Stomach (tissue), 9 donors: ENCODE data around the gene PYDC2. TPM values are rescaled to one million over a fixed set of nuclear protein-coding genes. Genes with fewer than 3 reads are reported as not detected.

Source experiments
- DNase-seq, 2 donors: peaks; one replicate each; pipeline versions ENCODE4 v3.0.0 to v3.0.0-alpha.2; 2013 to 2019
- H3K27ac ChIP-seq, 5 donors: fragments of 200-600 bp in 4 of 5; sonication (generic) in 4 of 5; one replicate each; pipeline ENCODE4 v1.5.1; 2013 to 2019; ENCODE audit warnings: mild to moderate bottlenecking in 1 of 5, moderate library complexity in 1 of 5
- H3K27me3 ChIP-seq, 3 donors: fragments of 200-600 bp; sonication (generic); one replicate each; pipeline ENCODE4 v1.5.1; 2017 to 2019; ENCODE audit warnings: mixed run types in 1 of 3
- H3K36me3 ChIP-seq, 4 donors: fragments of 200-600 bp; sonication (generic); 1 replicate in 3 of 4; 2 replicates in 1 of 4; pipeline ENCODE4 v1.5.1; 2016 to 2019
- H3K4me1 ChIP-seq, 4 donors: fragments of 200-600 bp; sonication (generic); one replicate each; pipeline ENCODE4 v1.5.1; 2016 to 2019
- H3K4me3 ChIP-seq, 4 donors: fragments of 200-600 bp; sonication (generic) in 3 of 4; one replicate each; pipeline ENCODE4 v1.5.1; 2016 to 2019; ENCODE audit warnings: mild to moderate bottlenecking in 1 of 4
- H3K9me3 ChIP-seq, 4 donors: fragments of 200-600 bp; sonication (generic); one replicate each; pipeline ENCODE4 v1.5.1; 2016 to 2019
- CTCF ChIP-seq, 7 experiments: fragments of 450-650 bp in 4 of 7; fragments of 200-600 bp in 3 of 7; sonication (generic) in 3 of 7; IDR thresholded peaks; one replicate each; pipeline ENCODE4 v1.5.1; 2016 to 2019; ENCODE audit warnings: antibody characterized with exemption in 7 of 7, control low read depth in 2 of 7, mild to moderate bottlenecking in 1 of 7
- EP300 ChIP-seq: sonication (generic); formaldehyde crosslinking; IDR thresholded peaks from one replicate; pipeline ENCODE4 v1.6.1; 2017; ENCODE audit warnings: antibody characterized with exemption
- POLR2A ChIP-seq, 4 donors: fragments of 450-650 bp; IDR thresholded peaks; one replicate each; pipeline ENCODE4 v1.6.1; 2016; ENCODE audit warnings: antibody characterized with exemption in 4 of 4, control low read depth in 2 of 4, mild to moderate bottlenecking in 1 of 4, moderate library complexity in 1 of 4
- POLR2AphosphoS5 ChIP-seq, 3 donors: sonication (generic); formaldehyde crosslinking; IDR thresholded peaks; one replicate each; pipeline ENCODE4 v1.6.1; 2016; ENCODE audit warnings: antibody characterized with exemption in 3 of 3
- WGBS, 5 donors: extraction: QIAGEN DNeasy Blood & Tissue Kit in 3 of 5; methylation state at CpG; one replicate each; pipeline versions ENCODE4 v1.1.5 to v1.1.7; 2013 to 2018; 5-methylcytosine and 5-hydroxymethylcytosine counted together
- intact Hi-C: fragments of 100-400 bp; cut with DNase I; formaldehyde crosslinking; loops from one replicate; pipeline ENCODE4 v1.15.1; 2023; ENCODE audit warnings: low total_unique reads
- polyA plus RNA-seq, 3 donors: library from polyadenylated mRNA; stranded (reverse); fragments of 200-250 nt; gene quantifications; one replicate each; pipeline ENCODE4 v1.2.3, GENCODE V29; 2013
- total RNA-seq, 5 donors: library from RNA; depleted of rRNA; stranded (reverse); fragments of >200 nt; gene quantifications; one replicate each; pipeline versions ENCODE4 v1.1.0 to v1.2.3, GENCODE V29; 2014 to 2016
- donor health status: healthy with polysubstance abuse.
- donor health status: Bipolar disorder and iron deficiency.
- donor health status: healthy.

PYDC2 gene
- total and polyA plus RNA-seq, 8 donors: not detected

- no peak for DNase-seq
- Histone ChIP-seq H3K27ac (no peak overlapping the region), H3K4me3 (no peak overlapping the region), H3K27me3 (no peaks in the 10 kb centered on the region), H3K36me3 (no peaks in the 10 kb centered on the region), H3K4me1 (no peaks in the 10 kb centered on the region), H3K9me3 (no peaks in the 10 kb centered on the region)
- no peak for TF ChIP-seq POLR2AphosphoS5 (IDR thresholded peaks at IDR 0.05)
- intact Hi-C loops: loop anchor here (10.0 kb wide), 1 partner anchor 1027 kb away; no protein-coding TSS in a partner anchor
- WGBS, 5 donors: 55 to 70% (median 65%) methylated on average over 6 of the region's 6 CpGs
These were observed 43.6 kb upstream of the PYDC2 start for GRCh38 chr3:191417457-191417729.

GRCh38 chr3:191420771-191421170 is 40.2 kb upstream of the PYDC2 start:
- H3K4me1 ChIP-seq: no peaks in the 10 kb centered on the region
- H3K36me3 ChIP-seq: no peaks in the 10 kb centered on the region
- no peak overlapping the region for H3K4me3 ChIP-seq
- no peak overlapping the region for H3K27ac ChIP-seq
- TF ChIP-seq EP300: no peak
- TF ChIP-seq POLR2AphosphoS5 (IDR thresholded peaks at IDR 0.05): no peak
- TF ChIP-seq CTCF (IDR thresholded peaks at IDR 0.05): no peak
- TF ChIP-seq POLR2A (IDR thresholded peaks at IDR 0.05): no peak
- DNase-seq: no peak
- WGBS, 5 donors: 81 to 88% (median 85%) methylated on average over 2 of the region's 2 CpGs
- H3K9me3 ChIP-seq: no peaks in the 10 kb centered on the region
- intact Hi-C loops: no loop called here
- H3K27me3 ChIP-seq: no peaks in the 10 kb centered on the region

- Histone ChIP-seq H3K27me3 (no peaks in the 10 kb centered on the region), H3K4me3 (no peak overlapping the region), H3K4me1 (no peaks in the 10 kb centered on the region), H3K36me3 (no peaks in the 10 kb centered on the region), H3K27ac (no peak overlapping the region), H3K9me3 (no peaks in the 10 kb centered on the region)
- no peak for DNase-seq
- intact Hi-C loops: no loop called here
- TF ChIP-seq EP300 (no peak), POLR2AphosphoS5 (IDR thresholded peaks at IDR 0.05) (no peak), POLR2A (IDR thresholded peaks at IDR 0.05) (no peak), CTCF (IDR thresholded peaks at IDR 0.05) (no peak)
- WGBS, 5 donors: 55 to 73% (median 70%) methylated on average over 3 of the region's 3 CpGs
These were observed 36.1 kb upstream of the PYDC2 start for GRCh38 chr3:191424881-191425280.

GRCh38 chr3:191425322-191425734 is 35.6 kb upstream of the PYDC2 start:
- intact Hi-C loops: no loop called here

GRCh38 chr3:191426311-191426710 is 34.7 kb upstream of the PYDC2 start:
- Histone ChIP-seq H3K36me3 (no peaks in the 10 kb centered on the region), H3K4me1 (no peaks in the 10 kb centered on the region), H3K9me3 (no peaks in the 10 kb centered on the region), H3K4me3 (no peak overlapping the region), H3K27ac (no peak overlapping the region), H3K27me3 (no peaks in the 10 kb centered on the region)
- DNase-seq: no peak
- TF ChIP-seq POLR2AphosphoS5 (IDR thresholded peaks at IDR 0.05) (no peak), CTCF (IDR thresholded peaks at IDR 0.05) (no peak), POLR2A (IDR thresholded peaks at IDR 0.05) (no peak), EP300 (no peak)
- intact Hi-C loops: no loop called here
- WGBS, 5 donors: 61 to 74% (median 68%) methylated on average over 1 of the region's 1 CpG

More at GRCh38 chr3:191425322-191425734, 35.6 kb upstream of the PYDC2 start:
- Histone ChIP-seq H3K27ac (no peak overlapping the region), H3K36me3 (no peaks in the 10 kb centered on the region), H3K27me3 (no peaks in the 10 kb centered on the region), H3K9me3 (no peaks in the 10 kb centered on the region), H3K4me3 (no peak overlapping the region), H3K4me1 (no peaks in the 10 kb centered on the region)
- no peak for DNase-seq
- TF ChIP-seq POLR2AphosphoS5 (IDR thresholded peaks at IDR 0.05) (no peak), EP300 (no peak), POLR2A (IDR thresholded peaks at IDR 0.05) (no peak)
- WGBS, 5 donors: 76 to 82% (median 78%) methylated on average over 11 of the region's 11 CpGs
